ENCODE data around the gene FCAR. TPM values are rescaled to one million over a fixed set of nuclear protein-coding genes. Genes with fewer than 3 reads are reported as not detected.

FCAR gene
- total and polyA plus RNA-seq, 2 experiments from 2014 or later: not detected

DNA sequence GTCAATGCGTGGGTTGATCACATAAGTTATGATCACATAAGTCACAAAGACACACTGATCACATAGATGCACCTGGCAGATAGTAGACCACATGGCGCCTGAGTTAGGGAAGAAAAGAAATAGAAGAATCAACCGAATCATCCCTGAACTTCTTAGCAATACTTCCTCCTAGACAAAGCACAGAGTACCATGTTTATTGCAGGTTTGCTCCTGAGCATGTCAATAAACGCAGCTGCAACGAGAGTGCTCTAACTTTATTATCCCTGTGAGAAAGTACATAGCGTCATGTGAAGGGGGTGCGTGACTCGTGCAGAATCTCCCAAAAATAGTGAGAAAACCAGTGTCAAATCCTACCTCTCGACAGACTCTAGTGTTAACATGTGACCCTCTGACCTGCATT, 49.2 kb downstream of the FCAR start:
- no peaks in the 10 kb centered on the region for H3K79me2 ChIP-seq (replicated peaks; ENCODE audit: insufficient read depth)
- H2AFZ ChIP-seq: no peak overlapping the region
- Mint-ChIP-seq H3K4me1 (no peaks in the 10 kb centered on the region), H3K4me3 (no peak overlapping the region), H3K9me3 (peaks cover 45% of the 10 kb centered on the region), H3K27ac (no peak overlapping the region), H3K36me3 (ENCODE audit: low read depth) (peaks cover 11% of the 10 kb centered on the region), H3K27me3 (ENCODE audit: insufficient read depth, low read depth, poor library complexity) (peaks cover 10% of the 10 kb centered on the region)
- no peaks in the 10 kb centered on the region for H3K9me2 ChIP-seq (ENCODE audit: insufficient read depth)
- ATAC-seq: no peak
- H3K4me3 ChIP-seq: no peak overlapping the region
- no peaks in the 10 kb centered on the region for H3F3A ChIP-seq (replicated peaks; ENCODE audit: low read depth)
- H3K27me3 ChIP-seq (ENCODE audit: insufficient read depth): no peaks in the 10 kb centered on the region
- TF ChIP-seq ZNF114 (CRISPR knock-in tag; IDR thresholded peaks at IDR 0.05) (no peak), POLR2AphosphoS5 (IDR thresholded peaks at IDR 0.05; ENCODE audit: low read depth) (no peak), ETS1 (IDR thresholded peaks at IDR 0.05) (no peak), ZNF331 (CRISPR knock-in tag; IDR thresholded peaks at IDR 0.05; ENCODE audit: low read depth) (no peak), STAT1 (IDR thresholded peaks at IDR 0.05; ENCODE audit: unreplicated experiment) (no peak)
- TF ChIP-seq, protein P1, sequence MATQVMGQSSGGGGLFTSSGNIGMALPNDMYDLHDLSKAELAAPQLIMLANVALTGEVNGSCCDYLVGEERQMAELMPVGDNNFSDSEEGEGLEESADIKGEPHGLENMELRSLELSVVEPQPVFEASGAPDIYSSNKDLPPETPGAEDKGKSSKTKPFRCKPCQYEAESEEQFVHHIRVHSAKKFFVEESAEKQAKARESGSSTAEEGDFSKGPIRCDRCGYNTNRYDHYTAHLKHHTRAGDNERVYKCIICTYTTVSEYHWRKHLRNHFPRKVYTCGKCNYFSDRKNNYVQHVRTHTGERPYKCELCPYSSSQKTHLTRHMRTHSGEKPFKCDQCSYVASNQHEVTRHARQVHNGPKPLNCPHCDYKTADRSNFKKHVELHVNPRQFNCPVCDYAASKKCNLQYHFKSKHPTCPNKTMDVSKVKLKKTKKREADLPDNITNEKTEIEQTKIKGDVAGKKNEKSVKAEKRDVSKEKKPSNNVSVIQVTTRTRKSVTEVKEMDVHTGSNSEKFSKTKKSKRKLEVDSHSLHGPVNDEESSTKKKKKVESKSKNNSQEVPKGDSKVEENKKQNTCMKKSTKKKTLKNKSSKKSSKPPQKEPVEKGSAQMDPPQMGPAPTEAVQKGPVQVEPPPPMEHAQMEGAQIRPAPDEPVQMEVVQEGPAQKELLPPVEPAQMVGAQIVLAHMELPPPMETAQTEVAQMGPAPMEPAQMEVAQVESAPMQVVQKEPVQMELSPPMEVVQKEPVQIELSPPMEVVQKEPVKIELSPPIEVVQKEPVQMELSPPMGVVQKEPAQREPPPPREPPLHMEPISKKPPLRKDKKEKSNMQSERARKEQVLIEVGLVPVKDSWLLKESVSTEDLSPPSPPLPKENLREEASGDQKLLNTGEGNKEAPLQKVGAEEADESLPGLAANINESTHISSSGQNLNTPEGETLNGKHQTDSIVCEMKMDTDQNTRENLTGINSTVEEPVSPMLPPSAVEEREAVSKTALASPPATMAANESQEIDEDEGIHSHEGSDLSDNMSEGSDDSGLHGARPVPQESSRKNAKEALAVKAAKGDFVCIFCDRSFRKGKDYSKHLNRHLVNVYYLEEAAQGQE (IDR thresholded peaks at IDR 0.05; ENCODE audit: unreplicated experiment): no peak
- TF ChIP-seq, protein P2, sequence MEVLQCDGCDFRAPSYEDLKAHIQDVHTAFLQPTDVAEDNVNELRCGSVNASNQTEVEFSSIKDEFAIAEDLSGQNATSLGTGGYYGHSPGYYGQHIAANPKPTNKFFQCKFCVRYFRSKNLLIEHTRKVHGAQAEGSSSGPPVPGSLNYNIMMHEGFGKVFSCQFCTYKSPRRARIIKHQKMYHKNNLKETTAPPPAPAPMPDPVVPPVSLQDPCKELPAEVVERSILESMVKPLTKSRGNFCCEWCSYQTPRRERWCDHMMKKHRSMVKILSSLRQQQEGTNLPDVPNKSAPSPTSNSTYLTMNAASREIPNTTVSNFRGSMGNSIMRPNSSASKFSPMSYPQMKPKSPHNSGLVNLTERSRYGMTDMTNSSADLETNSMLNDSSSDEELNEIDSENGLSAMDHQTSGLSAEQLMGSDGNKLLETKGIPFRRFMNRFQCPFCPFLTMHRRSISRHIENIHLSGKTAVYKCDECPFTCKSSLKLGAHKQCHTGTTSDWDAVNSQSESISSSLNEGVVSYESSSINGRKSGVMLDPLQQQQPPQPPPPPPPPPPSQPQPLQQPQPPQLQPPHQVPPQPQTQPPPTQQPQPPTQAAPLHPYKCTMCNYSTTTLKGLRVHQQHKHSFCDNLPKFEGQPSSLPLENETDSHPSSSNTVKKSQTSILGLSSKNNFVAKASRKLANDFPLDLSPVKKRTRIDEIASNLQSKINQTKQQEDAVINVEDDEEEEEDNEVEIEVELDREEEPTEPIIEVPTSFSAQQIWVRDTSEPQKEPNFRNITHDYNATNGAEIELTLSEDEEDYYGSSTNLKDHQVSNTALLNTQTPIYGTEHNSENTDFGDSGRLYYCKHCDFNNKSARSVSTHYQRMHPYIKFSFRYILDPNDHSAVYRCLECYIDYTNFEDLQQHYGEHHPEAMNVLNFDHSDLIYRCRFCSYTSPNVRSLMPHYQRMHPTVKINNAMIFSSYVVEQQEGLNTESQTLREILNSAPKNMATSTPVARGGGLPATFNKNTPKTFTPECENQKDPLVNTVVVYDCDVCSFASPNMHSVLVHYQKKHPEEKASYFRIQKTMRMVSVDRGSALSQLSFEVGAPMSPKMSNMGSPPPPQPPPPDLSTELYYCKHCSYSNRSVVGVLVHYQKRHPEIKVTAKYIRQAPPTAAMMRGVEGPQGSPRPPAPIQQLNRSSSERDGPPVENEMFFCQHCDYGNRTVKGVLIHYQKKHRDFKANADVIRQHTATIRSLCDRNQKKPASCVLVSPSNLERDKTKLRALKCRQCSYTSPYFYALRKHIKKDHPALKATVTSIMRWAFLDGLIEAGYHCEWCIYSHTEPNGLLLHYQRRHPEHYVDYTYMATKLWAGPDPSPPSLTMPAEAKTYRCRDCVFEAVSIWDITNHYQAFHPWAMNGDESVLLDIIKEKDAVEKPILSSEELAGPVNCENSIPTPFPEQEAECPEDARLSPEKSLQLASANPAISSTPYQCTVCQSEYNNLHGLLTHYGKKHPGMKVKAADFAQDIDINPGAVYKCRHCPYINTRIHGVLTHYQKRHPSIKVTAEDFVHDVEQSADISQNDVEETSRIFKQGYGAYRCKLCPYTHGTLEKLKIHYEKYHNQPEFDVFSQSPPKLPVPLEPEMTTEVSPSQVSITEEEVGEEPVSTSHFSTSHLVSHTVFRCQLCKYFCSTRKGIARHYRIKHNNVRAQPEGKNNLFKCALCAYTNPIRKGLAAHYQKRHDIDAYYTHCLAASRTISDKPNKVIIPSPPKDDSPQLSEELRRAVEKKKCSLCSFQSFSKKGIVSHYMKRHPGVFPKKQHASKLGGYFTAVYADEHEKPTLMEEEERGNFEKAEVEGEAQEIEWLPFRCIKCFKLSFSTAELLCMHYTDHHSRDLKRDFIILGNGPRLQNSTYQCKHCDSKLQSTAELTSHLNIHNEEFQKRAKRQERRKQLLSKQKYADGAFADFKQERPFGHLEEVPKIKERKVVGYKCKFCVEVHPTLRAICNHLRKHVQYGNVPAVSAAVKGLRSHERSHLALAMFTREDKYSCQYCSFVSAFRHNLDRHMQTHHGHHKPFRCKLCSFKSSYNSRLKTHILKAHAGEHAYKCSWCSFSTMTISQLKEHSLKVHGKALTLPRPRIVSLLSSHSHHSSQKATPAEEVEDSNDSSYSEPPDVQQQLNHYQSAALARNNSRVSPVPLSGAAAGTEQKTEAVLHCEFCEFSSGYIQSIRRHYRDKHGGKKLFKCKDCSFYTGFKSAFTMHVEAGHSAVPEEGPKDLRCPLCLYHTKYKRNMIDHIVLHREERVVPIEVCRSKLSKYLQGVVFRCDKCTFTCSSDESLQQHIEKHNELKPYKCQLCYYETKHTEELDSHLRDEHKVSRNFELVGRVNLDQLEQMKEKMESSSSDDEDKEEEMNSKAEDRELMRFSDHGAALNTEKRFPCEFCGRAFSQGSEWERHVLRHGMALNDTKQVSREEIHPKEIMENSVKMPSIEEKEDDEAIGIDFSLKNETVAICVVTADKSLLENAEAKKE (CRISPR knock-in tag; IDR thresholded peaks at IDR 0.05): no peak
- no peak overlapping the region for H3K4me2 ChIP-seq
- no peaks in the 10 kb centered on the region for H3K4me1 ChIP-seq (ENCODE audit: insufficient read depth)
- H3K27ac ChIP-seq (ENCODE audit: low read depth): no peak overlapping the region
- no peak for DNase-seq (ENCODE audit: low spot score)
- no peaks in the 10 kb centered on the region for H3K36me3 ChIP-seq (ENCODE audit: insufficient read depth)
- no peaks in the 10 kb centered on the region for H4K20me1 ChIP-seq (replicated peaks; ENCODE audit: insufficient read depth)
